HG03066 (cell line): ENCODE data around the gene GNL2.
A peak's percentile ranks its signal among the peaks of the same experiment; 100 is the strongest.

Experiments used
- ATAC-seq: cut with Tn5 transposase; IDR thresholded peaks from one replicate; pipeline ENCODE4 v1.9.1; 2021; ENCODE audit warnings: low read depth; ENCODE audit not compliant: unreplicated experiment

Gene GNL2

DNA sequence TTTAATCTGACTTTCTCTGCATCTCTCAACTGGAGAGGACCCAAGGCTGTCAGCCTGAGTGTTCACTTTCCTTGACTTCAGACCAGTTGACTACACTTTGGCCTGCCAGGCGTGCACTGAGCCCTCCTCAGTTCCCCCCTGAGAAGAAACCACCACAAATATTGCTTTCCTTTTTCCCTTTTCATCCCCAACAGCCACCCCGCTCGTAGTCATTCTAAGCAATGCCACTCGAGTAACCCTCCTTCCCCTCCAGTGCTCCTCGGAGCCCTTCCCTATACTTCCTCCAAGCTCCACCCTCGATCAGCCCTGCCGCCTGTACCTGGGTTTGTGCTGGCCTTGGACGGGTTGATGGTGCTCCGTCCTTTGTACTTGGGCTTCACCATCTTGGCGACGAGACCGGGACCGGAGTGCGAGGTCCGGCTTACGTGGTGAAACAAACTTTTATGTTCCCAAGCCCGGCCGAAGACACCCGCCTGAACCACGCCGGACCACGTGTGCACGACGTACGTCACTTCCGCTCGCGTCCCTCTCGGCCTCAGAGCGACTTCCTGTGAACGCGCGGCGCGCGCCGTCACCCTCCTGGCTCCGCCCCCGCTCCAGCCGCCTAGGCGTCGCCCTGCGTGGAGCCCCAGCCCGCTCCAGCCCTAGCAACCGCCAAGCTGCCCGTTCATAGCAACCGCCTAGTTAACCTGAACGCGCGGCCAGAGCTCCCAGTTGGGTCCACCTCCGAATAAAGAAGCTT lies at the start of gene GNL2:
Gene GNL2 (minus strand): TSS at position 498 of the 742 bp plus-strand sequence. CDS start 115 bp downstream, at position 383.
- ATAC-seq: peak; percentile 96

DNA sequence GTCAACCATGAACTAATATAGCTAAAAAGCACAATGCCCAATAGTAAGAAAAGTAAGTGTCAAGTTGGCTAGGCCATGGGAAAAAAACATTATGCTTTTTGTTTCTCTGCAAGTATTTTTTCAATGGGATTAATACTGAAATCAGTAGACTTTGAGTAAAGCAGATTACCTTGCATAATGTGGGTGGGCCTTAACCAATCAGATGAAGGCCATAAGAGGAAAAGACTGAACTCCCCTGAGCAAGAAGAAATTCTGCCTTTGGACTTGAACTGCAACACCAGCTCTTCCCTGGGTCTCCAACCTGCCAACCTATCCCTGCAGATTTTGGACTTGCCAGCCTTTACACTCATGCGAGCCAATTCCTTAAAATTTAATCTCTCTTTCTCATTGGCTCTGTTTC lies 45.3 kb upstream of the GNL2 start:
- no peak for ATAC-seq

DNA sequence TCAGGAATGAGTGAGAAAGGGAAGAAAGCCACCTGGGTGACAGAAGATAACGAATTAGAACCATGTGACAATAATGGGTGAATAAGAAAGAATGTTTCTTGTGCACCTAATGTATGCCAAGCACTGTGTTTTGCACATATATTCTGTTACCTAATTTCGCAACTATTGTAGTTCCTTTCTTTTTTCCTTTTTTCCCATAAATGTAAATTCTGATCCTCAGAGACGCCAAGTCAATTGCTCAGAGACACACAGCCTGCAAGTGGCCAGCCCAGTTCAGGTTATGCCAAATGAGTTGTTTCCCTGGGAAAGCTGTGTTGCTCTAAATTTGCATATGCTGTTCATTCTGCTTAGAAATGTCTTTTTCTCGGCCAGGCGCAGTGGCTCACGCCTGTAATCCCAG lies 40.7 kb upstream of the GNL2 start:
- ATAC-seq: no peak

DNA sequence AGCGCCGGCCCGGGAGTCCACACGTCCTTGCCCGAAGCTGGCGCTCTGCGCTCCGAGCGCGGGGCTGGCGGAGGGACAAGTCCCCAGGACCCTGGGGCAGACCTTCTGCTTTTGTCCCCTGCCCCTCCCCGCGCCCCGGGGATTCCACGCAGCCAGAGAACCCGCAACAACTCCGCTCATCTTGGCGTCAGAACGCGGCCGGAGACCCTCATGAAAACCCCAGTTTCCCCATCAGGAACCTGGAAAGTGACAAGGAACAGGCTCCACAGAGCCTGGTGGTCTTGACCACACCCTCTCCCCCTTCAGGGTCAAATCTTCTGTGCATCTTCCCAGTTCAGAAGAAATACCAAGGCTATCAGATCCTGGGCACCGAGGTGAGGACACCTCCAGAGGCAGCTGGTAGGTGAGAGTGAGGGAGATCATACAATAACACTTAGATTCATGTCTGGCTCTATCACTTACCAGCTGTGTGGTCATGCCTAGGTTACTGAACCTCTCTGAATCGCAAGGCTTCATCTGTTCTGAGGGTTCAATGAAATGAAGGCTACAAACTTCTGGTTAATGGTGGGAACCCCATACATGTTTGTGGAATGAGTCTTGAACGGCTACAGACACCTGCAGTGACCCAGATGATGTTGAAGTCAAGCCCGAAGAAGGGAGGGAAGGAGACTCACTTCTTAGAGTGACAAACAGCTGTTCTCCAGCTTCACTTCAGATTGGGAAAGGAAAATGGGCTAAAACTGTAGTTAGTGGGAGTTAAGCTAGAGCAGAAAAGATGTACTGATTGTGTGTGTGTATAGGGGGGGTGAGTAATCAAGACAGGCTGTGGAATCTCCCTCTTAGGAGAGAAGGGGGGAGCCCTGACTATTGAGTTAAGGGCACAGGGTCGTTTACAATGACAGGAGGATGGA lies 39.5 kb upstream of the GNL2 start:
- ATAC-seq: no peak

DNA sequence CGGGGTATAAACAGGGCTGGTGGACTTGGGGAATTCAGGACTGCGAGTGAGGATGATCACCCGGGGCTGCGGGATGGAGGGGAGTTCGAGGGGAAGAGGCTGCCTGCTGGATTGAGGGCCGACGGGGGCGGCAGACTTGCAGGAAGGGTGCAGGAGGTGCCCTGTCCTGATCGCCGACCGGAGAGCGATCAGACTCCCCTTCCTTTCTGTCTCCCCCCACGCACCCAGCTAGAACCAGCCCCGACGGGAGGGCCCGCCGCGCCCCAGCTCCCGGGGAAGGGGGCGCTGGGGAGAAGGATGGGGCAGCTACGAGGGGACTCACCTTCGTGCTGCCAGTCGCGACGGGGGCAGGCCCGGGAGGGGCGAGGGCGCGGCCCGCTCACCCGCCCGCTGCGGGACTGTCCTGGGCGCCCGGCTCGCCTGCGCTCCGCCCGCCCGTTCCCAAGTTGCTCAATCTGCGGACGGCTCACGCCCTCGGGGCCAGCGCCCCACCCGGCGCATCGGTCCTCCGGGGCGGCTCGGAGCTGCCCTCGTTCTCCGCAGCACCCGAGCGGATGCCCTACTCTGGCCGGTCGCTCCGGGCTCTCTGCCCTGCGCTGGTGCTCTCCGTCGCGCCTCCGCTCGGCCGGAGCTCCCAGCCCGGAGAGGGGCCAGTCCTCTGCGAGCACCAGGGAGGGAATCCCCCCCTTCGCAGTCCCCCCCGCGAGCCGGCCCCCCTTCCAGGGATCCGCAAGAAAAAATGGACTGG lies 38.7 kb upstream of the GNL2 start, which contains the start of gene RSPO1:
Gene RSPO1 (minus strand): TSS at position 649 of the 748 bp plus-strand sequence. CDS start 5,231 bp downstream, outside the sequence.
- ATAC-seq: no peak

DNA sequence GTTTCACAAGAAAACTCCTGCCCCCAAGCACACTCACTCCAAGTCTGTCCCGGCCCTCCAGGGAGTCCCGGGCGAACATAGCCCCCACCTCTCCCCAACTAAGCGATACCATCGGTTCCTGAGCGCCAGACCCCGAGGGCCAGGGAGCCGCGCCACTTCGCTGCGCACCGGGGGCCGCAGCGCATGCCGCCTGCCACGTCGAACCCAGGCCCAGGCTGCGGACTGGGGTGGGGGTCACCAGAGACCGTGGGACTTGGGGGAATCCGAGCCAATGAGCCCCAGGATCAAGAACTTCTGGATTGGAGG lies 38.2 kb upstream of the GNL2 start:
- ATAC-seq: no peak

DNA sequence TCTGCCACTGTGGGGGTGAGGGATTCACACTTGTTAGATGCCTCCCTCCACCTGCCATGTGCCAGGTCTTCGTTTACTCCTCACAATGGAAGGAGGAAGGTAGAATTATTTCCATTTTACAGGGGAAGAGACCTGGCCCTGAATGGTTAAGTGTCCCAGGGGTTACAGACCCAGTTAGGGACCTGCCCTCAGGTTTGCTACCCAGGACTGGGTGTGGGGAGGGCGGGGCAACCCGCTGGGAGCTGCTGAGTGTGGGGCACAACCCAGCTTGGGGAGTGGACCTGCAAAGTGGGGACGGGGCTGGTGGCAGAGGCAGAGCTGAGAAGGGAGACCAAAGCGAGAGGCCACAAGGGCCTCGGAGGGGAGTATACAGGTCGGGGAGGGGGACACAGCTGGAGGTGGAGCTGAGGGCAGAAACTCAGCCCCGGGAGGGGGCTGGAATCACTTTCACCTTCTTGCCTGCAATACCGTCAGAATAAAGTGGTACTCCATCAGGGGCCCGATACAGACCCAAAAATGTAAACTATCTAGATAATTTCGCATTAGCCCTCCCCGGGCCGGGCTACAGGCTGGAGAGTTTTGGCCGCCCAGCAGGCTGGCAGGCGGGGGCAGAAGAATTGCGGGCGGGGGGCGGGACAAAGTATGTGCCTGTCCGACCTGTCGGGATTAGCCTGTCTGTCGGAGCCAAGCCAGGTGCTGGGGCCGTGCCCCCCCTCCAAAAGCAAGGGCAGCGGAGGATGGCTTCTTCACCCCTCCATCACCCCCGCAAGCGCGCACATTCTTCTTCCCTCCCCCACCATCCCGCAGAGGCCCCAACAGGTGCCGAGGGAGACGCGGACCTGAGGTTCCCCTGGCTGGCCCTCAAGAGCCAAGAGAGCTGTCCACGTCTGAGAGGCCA lies 37.6 kb upstream of the GNL2 start:
- no peak for ATAC-seq

DNA sequence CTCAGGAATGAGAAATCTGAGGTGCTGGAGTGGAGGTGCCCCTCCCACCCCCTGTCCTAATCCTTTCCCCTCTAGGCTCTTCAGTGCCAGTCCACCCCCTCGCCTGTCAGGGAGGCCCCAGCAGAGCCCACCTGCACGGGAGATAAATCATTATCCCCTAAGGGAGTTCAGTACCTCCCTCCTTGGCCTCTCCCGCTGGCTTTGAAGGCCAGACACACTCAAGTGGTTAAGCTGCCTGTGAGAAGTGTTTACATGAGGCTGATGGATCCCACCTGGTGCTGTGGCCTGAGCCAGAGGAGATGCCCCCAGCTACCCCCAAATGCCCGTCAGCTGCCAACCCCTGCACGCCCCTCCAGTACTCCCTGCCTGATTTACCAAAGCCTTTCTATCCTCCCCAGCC lies 35.3 kb upstream of the GNL2 start:
- no peak for ATAC-seq

DNA sequence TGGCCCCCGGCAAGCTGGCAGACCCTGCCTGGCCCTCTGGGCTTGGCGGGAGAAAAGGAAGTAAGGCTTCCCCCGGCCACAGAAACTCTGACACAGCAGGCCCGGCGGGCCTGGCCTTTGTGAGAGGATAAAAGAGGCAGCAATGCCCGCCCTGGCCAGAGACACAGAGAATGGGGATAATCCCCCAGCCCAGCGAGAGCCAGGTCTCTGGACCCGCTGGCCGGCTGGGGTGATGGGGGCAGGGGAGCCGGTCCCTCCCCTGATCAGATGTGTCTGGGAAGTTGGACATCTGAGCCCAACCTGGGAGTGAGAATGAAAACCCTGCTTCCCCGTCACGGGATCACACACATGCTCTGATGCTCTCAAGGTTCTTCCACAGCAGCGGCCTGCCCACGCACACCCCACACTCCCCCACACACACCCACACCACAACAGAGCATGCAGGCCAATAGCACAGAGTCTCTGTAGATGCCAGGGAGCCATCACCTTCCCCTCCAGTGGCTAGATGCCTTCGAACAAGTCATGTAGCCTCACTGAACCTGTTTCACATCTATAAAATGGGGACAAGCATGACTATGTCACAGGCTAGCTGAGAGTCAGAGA lies 34.8 kb upstream of the GNL2 start:
- ATAC-seq: no peak

DNA sequence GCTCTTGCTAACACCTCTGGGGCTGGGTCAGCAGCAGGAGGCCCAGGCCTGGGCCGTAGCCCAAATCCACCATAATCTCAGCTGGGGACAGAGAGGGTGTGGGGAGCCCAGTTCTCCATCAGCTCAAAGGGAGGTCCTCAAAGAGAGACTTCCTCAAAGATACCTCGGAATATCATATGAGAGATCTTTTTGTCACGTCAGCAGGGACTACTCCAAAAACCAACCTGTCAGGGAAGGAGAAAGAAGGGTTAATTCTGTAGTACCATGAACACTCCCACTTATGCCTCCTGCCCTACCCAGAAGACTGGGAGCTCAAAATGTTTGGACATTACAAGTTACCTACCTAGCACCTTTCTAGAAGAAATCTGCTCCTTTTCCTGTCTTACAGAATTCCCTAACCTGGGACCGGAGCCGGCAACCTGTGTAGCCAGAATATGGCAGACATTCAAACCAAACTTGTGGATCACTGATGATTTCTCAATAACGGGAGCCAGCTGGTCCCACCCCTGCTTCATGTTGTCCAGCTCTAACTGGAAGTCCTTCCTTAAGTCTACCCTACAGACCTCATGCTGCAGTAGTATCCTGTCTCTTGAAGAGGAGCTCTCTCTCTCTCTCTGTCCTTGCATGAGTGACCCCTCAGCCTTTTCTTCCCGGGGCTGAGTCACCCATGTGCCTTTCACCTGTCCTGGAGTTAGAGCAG lies 34.1 kb upstream of the GNL2 start:
- ATAC-seq: no peak

DNA sequence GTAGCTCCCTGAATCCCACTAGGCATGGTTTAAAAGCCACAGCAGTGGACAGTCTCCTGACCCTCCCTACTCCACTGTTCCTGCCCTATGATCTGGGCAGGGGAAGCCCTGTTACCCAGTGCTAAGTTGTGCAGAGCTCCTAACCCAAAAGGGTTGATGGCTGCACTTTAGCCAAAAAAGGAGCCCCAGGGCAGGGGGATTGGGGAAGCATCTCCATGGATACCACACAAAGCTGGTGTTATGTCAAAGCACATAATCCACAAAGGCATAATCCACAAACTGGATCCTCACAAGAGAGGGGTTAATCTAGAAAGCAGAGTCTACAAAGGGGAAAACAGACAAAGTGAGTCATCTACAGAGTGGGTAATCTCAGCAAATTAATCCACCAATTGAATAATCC lies 33.3 kb upstream of the GNL2 start:
- no peak for ATAC-seq

DNA sequence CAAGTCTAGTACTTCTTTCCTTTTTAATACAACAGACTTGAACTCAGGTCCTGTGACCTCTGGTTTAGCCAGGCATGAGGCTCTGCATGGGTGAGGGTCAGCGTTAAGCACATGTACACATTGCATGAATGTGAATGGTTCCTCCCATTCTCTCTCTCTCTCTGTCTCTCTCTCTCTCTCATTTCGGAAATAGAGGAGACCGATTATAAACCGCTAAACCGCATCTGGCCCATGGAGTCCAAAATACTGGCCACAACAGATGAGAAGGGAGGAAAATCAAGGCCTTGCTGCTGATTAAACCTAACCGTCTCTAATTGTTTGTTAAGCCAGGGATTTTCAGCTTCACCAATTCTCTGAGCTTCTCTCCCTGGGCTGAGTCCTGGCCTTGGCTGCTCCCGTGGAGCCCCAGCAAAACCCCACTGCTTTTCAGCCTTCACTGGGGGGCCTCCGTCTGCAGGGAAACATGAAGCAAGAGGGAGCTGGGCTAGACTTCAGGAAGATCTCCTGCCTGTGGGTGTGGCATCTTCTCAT lies 32.4 kb upstream of the GNL2 start:
- no peak for ATAC-seq

DNA sequence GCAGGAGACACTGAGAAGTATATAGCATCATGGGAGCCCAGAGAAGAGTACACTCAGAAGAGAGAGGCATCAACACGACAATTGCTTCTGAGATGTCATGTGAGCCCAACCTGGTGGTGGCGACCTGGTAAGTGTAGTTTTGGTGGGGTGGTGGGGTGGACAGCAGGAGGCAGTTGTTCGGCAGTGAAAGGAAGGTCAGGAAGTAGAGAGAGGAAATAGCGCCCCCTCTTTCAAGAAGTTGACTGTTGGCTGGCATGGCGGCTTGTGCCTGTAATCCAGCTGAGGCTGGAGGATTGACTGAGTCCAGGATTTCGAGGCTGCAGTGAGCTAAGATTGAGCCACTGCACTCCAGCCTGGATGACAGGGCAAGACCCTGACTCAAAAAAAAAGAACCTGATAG lies 26.4 kb upstream of the GNL2 start:
- ATAC-seq: no peak

DNA sequence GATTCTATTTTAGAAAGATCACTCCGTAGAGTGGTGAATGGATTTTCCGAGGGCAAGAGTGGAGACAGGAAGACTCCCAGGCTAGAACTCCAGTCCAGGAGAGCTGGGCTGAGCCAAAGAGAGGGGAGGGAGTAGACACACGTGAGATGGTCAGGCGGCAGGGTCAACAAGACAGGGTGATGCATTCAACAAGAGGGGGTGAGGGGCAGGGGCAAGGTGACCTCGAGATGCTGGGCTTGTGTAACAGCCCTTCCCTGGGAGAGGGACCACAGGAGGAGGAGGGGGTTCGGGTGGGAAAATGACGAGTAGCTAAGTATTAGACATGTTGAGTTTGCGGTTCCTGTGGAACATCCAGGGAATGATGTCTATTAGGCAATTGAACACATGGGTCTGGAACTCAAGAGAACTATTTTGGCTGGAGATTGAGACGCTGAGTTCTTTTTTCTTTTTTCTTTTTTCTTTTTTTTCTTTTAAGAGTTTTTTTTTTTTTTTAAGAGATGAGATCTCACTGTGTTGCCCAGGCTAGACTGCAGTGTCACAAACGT lies 25.7 kb upstream of the GNL2 start:
- ATAC-seq: no peak

DNA sequence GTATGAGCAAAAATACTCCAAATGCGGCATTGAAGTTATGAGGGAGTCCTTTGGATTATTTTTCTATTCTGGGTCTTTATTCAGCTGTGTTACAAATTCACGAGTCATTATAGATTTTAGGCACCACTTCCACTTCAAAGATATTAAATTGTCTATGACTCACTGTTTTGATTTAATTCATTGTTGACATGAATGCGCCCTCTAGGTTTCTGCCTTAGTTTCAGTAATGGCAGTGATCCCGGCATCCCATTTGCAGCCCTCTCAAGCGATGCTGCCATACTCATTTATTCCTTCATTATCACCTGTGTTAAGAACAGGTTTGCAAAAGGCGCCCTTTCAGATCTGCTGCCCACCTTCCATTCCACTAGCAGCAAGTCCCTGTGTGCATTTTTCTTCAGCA lies 25.0 kb upstream of the GNL2 start:
- ATAC-seq: no peak

DNA sequence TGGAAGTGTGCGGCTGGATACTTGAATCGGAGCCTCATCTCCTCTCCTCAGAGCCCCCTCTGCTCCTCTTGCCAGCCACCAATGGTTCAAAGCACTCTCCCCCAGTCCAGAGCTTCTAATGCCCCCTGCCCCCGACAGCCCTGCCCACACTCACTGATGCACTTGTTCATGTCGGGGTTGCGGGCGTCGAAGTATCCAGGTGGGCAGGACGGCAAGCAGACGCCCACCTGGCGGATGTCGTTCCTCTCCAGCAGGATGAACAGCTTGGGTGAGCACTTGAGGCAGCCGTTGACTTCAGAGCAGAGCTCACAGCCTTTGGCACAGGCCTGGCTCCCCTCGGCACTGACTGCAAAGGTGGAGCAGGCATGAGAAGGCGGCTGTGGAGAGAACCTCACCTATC lies 20.6 kb upstream of the GNL2 start:
- ATAC-seq: no peak

DNA sequence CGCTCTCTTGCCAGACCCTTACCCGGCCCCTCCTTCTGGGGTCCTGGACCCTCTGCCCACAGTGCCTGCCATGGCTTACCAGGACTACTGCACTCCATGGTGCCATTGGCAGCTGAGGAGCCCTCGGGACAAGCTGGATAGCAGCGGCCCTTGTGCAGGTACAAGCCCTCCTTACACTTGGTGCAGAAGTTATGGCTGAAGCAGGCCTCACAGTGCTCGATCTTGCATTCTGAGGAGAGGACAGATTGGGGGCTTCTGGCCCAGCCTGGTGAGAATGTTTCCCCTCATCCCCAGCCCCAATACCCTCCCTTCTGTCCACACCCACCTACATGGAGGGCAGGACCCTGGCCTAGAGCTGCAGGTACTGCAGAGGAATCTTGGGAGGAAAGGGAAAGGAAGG lies 18.4 kb upstream of the GNL2 start:
- no peak for ATAC-seq

DNA sequence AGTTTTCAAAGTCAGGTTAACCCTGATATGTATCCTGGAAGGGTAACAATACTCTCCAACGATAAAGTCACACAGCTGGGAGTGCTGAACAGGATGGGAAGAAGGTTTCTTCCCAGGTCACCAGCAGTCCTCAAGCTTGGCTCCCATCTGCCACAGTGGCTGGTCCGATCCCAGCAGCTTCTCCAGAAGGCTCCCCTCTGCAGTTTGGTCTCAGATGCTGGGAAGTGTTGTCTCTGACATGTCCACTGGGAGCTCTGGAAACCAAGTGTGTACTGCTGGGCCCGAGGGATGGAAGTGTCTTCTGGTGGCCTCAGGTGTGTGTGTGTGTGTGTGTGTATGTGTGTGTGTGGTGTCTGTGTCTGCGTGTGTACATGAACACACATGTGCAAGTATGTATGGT lies 16.4 kb upstream of the GNL2 start:
- ATAC-seq: no peak

DNA sequence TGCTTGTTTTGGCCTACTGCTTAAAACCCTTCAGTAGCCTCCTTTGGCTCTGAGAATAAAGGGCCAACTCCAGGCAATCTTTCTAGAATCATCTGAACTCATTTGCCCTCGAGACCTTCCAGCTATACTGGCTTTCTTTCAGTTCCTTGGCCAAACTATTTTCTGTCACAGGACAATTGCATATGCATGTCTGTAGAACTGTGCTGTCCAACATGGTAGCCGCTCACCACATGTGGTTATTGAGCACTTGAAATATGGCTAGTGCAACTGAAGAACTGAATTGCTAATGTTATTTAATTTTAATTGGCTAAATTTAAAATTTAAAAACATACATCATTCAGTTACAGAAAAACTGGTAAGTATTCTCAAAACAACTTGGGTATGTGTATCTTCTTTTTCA lies 14.3 kb upstream of the GNL2 start:
- ATAC-seq: no peak
